HuH-7.5 (cell line): Measurements from ENCODE around the gene CTAGE4.
"Not testable (repeated sequence)": the region's sequence is repeated elsewhere in the genome, so short reads cannot be mapped to it uniquely, and the experiment has no call there.

Source experiments
- DNase-seq: peaks from one replicate; pipeline ENCODE4 v3.0.0; 2011; ENCODE audit warnings: low spot score

Gene CTAGE4

GRCh38 chr7:144205306-144205705 lies 22.0 kb downstream of the CTAGE4 start:
- not testable (repeated sequence) for DNase-seq

- DNase-seq: not testable (repeated sequence)
These were observed 33.9 kb downstream of the CTAGE4 start for GRCh38 chr7:144217200-144217599.

DNA sequence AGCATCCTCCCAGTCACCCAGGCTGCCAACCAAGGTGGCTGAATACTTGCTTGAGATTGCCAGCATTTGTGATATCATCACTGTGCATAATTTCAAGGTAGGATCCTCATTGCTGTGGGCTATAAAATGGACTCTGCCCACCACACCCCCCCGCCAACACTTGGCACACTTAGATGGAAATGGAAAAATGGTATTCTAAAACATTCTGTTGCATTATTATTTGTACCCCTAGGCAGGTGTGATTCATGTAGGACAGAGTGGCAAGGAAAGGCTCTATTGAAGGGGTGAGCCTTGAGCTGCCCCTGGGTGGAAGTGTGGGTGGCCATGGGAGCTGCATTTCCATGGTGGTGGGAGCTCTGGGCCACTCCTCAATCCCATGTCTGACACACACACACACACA lies 35.3 kb downstream of the CTAGE4 start:
- not testable (repeated sequence) for DNase-seq

GRCh38 chr7:144219149-144219548 lies 35.9 kb downstream of the CTAGE4 start:
- not testable (repeated sequence) for DNase-seq

- not testable (repeated sequence) for DNase-seq
These were observed 37.3 kb downstream of the CTAGE4 start for GRCh38 chr7:144220531-144220930.

DNA sequence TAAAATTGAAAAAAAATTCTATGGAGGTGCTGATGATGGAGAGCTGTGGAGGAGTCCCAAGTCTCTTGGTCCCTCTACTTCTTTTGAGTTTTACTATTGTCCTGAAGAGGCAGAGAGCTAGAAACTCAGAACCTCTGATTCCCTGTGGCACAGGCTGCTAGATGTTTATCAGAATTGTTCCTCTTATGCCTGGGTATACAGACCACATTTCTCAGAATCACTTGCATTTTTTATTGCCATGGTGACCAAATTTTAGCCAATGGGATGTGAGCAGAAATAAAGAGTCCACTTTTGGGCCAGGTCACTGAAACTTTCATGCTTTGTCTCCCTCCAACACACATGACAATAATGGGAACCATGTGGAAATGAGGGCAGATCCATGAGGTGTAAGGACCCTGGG lies 40.4 kb downstream of the CTAGE4 start:
- DNase-seq: not testable (repeated sequence)

- not testable (repeated sequence) for DNase-seq
These were observed 43.6 kb downstream of the CTAGE4 start for GRCh38 chr7:144226866-144227265.

GRCh38 chr7:144228810-144229209 lies 45.5 kb downstream of the CTAGE4 start:
- DNase-seq: not testable (repeated sequence)

DNA sequence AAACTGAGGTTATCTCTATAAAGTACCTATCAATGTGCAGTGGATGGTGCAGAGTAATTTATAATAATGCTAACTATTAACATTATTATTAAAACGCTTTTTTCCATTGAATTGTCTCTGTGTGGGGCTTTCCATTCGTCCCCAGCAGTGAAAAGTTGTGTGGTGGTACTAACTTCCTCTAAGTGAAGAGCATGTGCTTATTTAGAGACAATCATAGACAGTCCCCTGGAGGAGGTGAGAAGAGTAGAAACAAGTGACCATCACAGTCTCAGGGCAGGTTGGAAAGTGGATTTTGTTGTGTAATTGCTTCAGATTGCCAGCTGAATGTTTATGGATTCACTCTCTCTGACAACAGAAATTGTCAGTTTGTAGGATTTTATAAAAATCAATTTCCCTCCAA lies 47.8 kb downstream of the CTAGE4 start:
- not testable (repeated sequence) for DNase-seq

DNA sequence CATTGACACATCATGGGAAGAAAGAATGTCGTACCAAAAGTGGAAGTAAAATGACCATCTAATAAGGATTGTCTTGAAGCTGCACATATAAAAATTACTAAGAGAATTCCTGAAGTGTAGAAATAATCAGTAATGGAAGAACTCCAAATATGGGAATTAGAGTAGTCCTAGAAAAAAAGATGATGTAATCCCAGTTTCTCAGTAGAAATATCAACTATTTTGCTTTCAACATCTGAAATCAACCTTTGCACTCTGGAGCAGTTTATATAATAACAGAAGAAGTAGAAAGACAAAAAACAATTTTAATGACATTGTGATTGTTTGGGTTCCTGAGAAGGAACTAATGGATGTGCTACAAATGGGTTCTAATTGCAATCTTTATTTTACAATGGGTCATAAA lies 49.8 kb downstream of the CTAGE4 start:
- not testable (repeated sequence) for DNase-seq
